Head of caudate nucleus (tissue), 42 donors: ENCODE results near the gene INVS.
A peak's percentile ranks its signal among the peaks of the same experiment; 100 is the strongest.
"Not testable (repeated sequence)": the region's sequence is repeated elsewhere in the genome, so short reads cannot be mapped to it uniquely, and the experiment has no call there.

Experiments used
- DNase-seq, 42 donors: peaks; one replicate each; pipeline versions ENCODE4 v3.0.0 to v3.0.0-alpha.2; 2020 to 2021; ENCODE audit warnings: mixed read lengths in 7 of 42
- intact Hi-C: fragments of 100-400 bp; cut with DNase I; formaldehyde crosslinking; loops from one replicate; pipeline ENCODE4 v1.15.0; 2022

INVS gene

GRCh38 chr9:100294806-100295205 lies 195.8 kb downstream of the INVS start:
- no peak for DNase-seq
- intact Hi-C loops = no loop called here

- DNase-seq = no peak
- intact Hi-C loops = no loop called here
These were observed 196.2 kb downstream of the INVS start for GRCh38 chr9:100295240-100295639.

- intact Hi-C loops = no loop called here
- DNase-seq = no peak
These were observed 197.4 kb downstream of the INVS start for GRCh38 chr9:100296407-100296806.

GRCh38 chr9:100298378-100298777 lies 199.3 kb downstream of the INVS start:
- intact Hi-C loops = no loop called here
- no peak for DNase-seq

- DNase-seq = no peak
- intact Hi-C loops = no loop called here
These were observed 204.7 kb downstream of the INVS start for GRCh38 chr9:100303747-100304146.

GRCh38 chr9:100306283-100306682 lies 207.2 kb downstream of the INVS start:
- no peak for DNase-seq
- intact Hi-C loops = no loop called here

GRCh38 chr9:100307080-100307479 lies 208.0 kb downstream of the INVS start:
- DNase-seq = no peak
- intact Hi-C loops = no loop called here

GRCh38 chr9:100308965-100309564 lies 210.0 kb downstream of the INVS start:
- DNase-seq = no peak
- intact Hi-C loops = no loop called here

GRCh38 chr9:100309992-100310391 lies 210.9 kb downstream of the INVS start:
- no peak for DNase-seq
- intact Hi-C loops = no loop called here

- intact Hi-C loops = no loop called here
- DNase-seq = no peak
These were observed 216.5 kb downstream of the INVS start for GRCh38 chr9:100315561-100315960.

- intact Hi-C loops = no loop called here
- no peak for DNase-seq
These were observed 218.7 kb downstream of the INVS start for GRCh38 chr9:100317706-100318105.

GRCh38 chr9:100322954-100323536 lies 224.0 kb downstream of the INVS start:
- peak in 33 of 42 donors; percentile 15 to 78 (median 37) for DNase-seq
- intact Hi-C loops = loop anchor here (10.0 kb wide), 1 partner anchor 298 kb away; no protein-coding TSS in a partner anchor

- DNase-seq = no peak
- intact Hi-C loops = loop anchor here (10.0 kb wide), 1 partner anchor 300 kb away; no protein-coding TSS in a partner anchor
These were observed 225.7 kb downstream of the INVS start for GRCh38 chr9:100324594-100325200.

GRCh38 chr9:100338736-100339135 lies 239.7 kb downstream of the INVS start:
- intact Hi-C loops = not testable (repeated sequence)

GRCh38 chr9:100340224-100340623 lies 241.2 kb downstream of the INVS start:
- DNase-seq = no peak
- intact Hi-C loops = no loop called here

More at GRCh38 chr9:100338736-100339135, 239.7 kb downstream of the INVS start:
- DNase-seq = not testable (repeated sequence)

GRCh38 chr9:100341889-100342288 lies 242.8 kb downstream of the INVS start:
- intact Hi-C loops = no loop called here
- peak in 1 of 42 donors; percentile 8 for DNase-seq

GRCh38 chr9:100346836-100347235 lies 247.8 kb downstream of the INVS start:
- no peak for DNase-seq
- intact Hi-C loops = no loop called here

GRCh38 chr9:100350188-100350587 lies 251.1 kb downstream of the INVS start:
- DNase-seq = no peak
- intact Hi-C loops = loop anchor here (5.0 kb wide), 2 partner anchors 62 to 77 kb away; partner anchors contain the start of gene MSANTD3
